Osteocyte (in vitro differentiated cells): ENCODE data around the gene EFCAB8. TPM values are rescaled to one million over a fixed set of nuclear protein-coding genes. Genes with fewer than 3 reads are reported as not detected.
"Not testable (repeated sequence)": the region's sequence is repeated elsewhere in the genome, so short reads cannot be mapped to it uniquely, and the experiment has no call there.

Source experiments
- DNase-seq: peaks from one replicate; pipeline ENCODE4 v3.0.0; 2021; ENCODE audit warnings: mixed read lengths; ENCODE audit not compliant: unreplicated experiment; ENCODE audit errors: extremely low spot score
- H3K27ac Mint-ChIP-seq: one replicate; pipeline ENCODE4 v1.8.0; 2021; ENCODE audit warnings: mild to moderate bottlenecking, mixed read lengths; ENCODE audit not compliant: unreplicated experiment
- H3K27me3 Mint-ChIP-seq: one replicate; pipeline ENCODE4 v1.8.0; 2021; ENCODE audit warnings: mixed read lengths; ENCODE audit not compliant: unreplicated experiment
- H3K36me3 Mint-ChIP-seq: one replicate; pipeline ENCODE4 v1.8.0; 2021; ENCODE audit warnings: mixed read lengths; ENCODE audit not compliant: unreplicated experiment
- H3K4me1 Mint-ChIP-seq: one replicate; pipeline ENCODE4 v1.8.0; 2021; ENCODE audit warnings: mixed read lengths; ENCODE audit not compliant: unreplicated experiment
- H3K4me3 Mint-ChIP-seq: one replicate; pipeline ENCODE4 v1.8.0; 2021; ENCODE audit warnings: mild to moderate bottlenecking, moderate library complexity, mixed read lengths; ENCODE audit not compliant: unreplicated experiment
- H3K9me3 Mint-ChIP-seq: one replicate; pipeline ENCODE4 v1.8.0; 2021; ENCODE audit warnings: mixed read lengths; ENCODE audit not compliant: unreplicated experiment
- CTCF ChIP-seq: fragments of 200-600 bp; sonication (generic); IDR thresholded peaks from 2 replicates; pipeline ENCODE4 v1.5.0; 2021; ENCODE audit warnings: antibody characterized with exemption, mild to moderate bottlenecking, moderate library complexity
- total RNA-seq: library from RNA; stranded (reverse); gene quantifications from 2 replicates; pipeline ENCODE4 v1.2.1, GENCODE V29; 2021

Gene EFCAB8
- total RNA-seq, 1 donor from 2014 or later = 0.64 TPM

- DNase-seq = no peak
Measured at GRCh38 chr20:32958574-32958973, 99.9 kb downstream of the EFCAB8 start.

GRCh38 chr20:32959351-32960221 lies 100.9 kb downstream of the EFCAB8 start:
- peak; percentile 79 for DNase-seq
- TF ChIP-seq CTCF = no peak
- no peak overlapping the region for H3K27ac Mint-ChIP-seq
- no peak overlapping the region for H3K4me3 Mint-ChIP-seq
- H3K27me3 Mint-ChIP-seq = peaks cover 9% of the 10 kb centered on the region
- peaks cover 7% of the 10 kb centered on the region for H3K9me3 Mint-ChIP-seq
- H3K4me1 Mint-ChIP-seq = no peaks in the 10 kb centered on the region
- no peaks in the 10 kb centered on the region for H3K36me3 Mint-ChIP-seq

More at GRCh38 chr20:32958574-32958973, 99.9 kb downstream of the EFCAB8 start:
- no peak overlapping the region for H3K27ac Mint-ChIP-seq
- H3K4me1 Mint-ChIP-seq = no peaks in the 10 kb centered on the region
- peaks cover 7% of the 10 kb centered on the region for H3K27me3 Mint-ChIP-seq
- no peak overlapping the region for H3K4me3 Mint-ChIP-seq
- H3K36me3 Mint-ChIP-seq = no peaks in the 10 kb centered on the region
- TF ChIP-seq CTCF = no peak
- H3K9me3 Mint-ChIP-seq = peaks cover 12% of the 10 kb centered on the region

GRCh38 chr20:32960222-32960518 lies 101.4 kb downstream of the EFCAB8 start:
- no peak for TF ChIP-seq CTCF
- H3K27me3 Mint-ChIP-seq = peaks cover 10% of the 10 kb centered on the region
- H3K9me3 Mint-ChIP-seq = peaks cover 6% of the 10 kb centered on the region
- no peaks in the 10 kb centered on the region for H3K4me1 Mint-ChIP-seq
- no peak overlapping the region for H3K27ac Mint-ChIP-seq
- H3K4me3 Mint-ChIP-seq = no peak overlapping the region
- DNase-seq = no peak
- H3K36me3 Mint-ChIP-seq = no peaks in the 10 kb centered on the region

GRCh38 chr20:32960849-32961731 lies 102.4 kb downstream of the EFCAB8 start:
- no peaks in the 10 kb centered on the region for H3K36me3 Mint-ChIP-seq
- H3K4me1 Mint-ChIP-seq = no peaks in the 10 kb centered on the region
- TF ChIP-seq CTCF = no peak
- no peak overlapping the region for H3K4me3 Mint-ChIP-seq
- no peak overlapping the region for H3K27ac Mint-ChIP-seq
- H3K9me3 Mint-ChIP-seq = peaks cover 6% of the 10 kb centered on the region
- peaks cover 12% of the 10 kb centered on the region for H3K27me3 Mint-ChIP-seq
- peak; percentile 82 for DNase-seq

- no peak overlapping the region for H3K4me3 Mint-ChIP-seq
- no peaks in the 10 kb centered on the region for H3K9me3 Mint-ChIP-seq
- H3K27ac Mint-ChIP-seq = no peak overlapping the region
- DNase-seq = peak; percentile 63
- H3K36me3 Mint-ChIP-seq = no peaks in the 10 kb centered on the region
- no peaks in the 10 kb centered on the region for H3K4me1 Mint-ChIP-seq
- no peak for TF ChIP-seq CTCF
- H3K27me3 Mint-ChIP-seq = peaks cover 9% of the 10 kb centered on the region
Measured at GRCh38 chr20:32962053-32962452, 103.3 kb downstream of the EFCAB8 start.

- not testable (repeated sequence) for H3K9me3 Mint-ChIP-seq, H3K27ac Mint-ChIP-seq, H3K27me3 Mint-ChIP-seq, H3K4me1 Mint-ChIP-seq, H3K4me3 Mint-ChIP-seq, H3K36me3 Mint-ChIP-seq
- peak; percentile 71 for DNase-seq
Measured at GRCh38 chr20:32962646-32963045, 103.9 kb downstream of the EFCAB8 start.
